HG03175 (cell line): ENCODE results near the gene IL2RA.
A peak's percentile ranks its signal among the peaks of the same experiment; 100 is the strongest.
"Not testable (repeated sequence)": the region's sequence is repeated elsewhere in the genome, so short reads cannot be mapped to it uniquely, and the experiment has no call there.

ENCODE experiments used
- ATAC-seq: cut with Tn5 transposase; IDR thresholded peaks from one replicate; pipeline ENCODE4 v1.9.1; 2021; ENCODE audit warnings: mild to moderate bottlenecking, moderate library complexity; ENCODE audit not compliant: unreplicated experiment

The IL2RA gene

GRCh38 chr10:6083523-6084475, 21.6 kb upstream of the IL2RA start:
- ATAC-seq: no peak

- no peak for ATAC-seq
Observed at GRCh38 chr10:6082496-6083395, 20.6 kb upstream of the IL2RA start.

GRCh38 chr10:6080417-6080973, 18.3 kb upstream of the IL2RA start:
- no peak for ATAC-seq

- no peak for ATAC-seq
Observed at GRCh38 chr10:6079044-6079443, 16.9 kb upstream of the IL2RA start.

GRCh38 chr10:6077071-6077675, 15.0 kb upstream of the IL2RA start:
- no peak for ATAC-seq

GRCh38 chr10:6074489-6075301, 12.5 kb upstream of the IL2RA start:
- ATAC-seq: no peak

- ATAC-seq: no peak
Observed at GRCh38 chr10:6072215-6072934, 10.2 kb upstream of the IL2RA start.

- ATAC-seq: no peak
Observed at GRCh38 chr10:6071181-6072175, 9.3 kb upstream of the IL2RA start.

- no peak for ATAC-seq
Observed at GRCh38 chr10:6070660-6071059, 8.5 kb upstream of the IL2RA start.

GRCh38 chr10:6069081-6069931, 7.1 kb upstream of the IL2RA start:
- no peak for ATAC-seq

- peak; percentile 59 for ATAC-seq
Observed at GRCh38 chr10:6068422-6068821, 6.3 kb upstream of the IL2RA start.

- no peak for ATAC-seq
Observed at GRCh38 chr10:6068006-6068405, 5.8 kb upstream of the IL2RA start.

GRCh38 chr10:6067457-6067856, 5.3 kb upstream of the IL2RA start:
- no peak for ATAC-seq

GRCh38 chr10:6065835-6066234, 3.7 kb upstream of the IL2RA start:
- ATAC-seq: no peak

GRCh38 chr10:6065406-6065805, 3.2 kb upstream of the IL2RA start:
- ATAC-seq: no peak

- not testable (repeated sequence) for ATAC-seq
Observed at GRCh38 chr10:6064726-6065125, 2.6 kb upstream of the IL2RA start.

GRCh38 chr10:6064119-6064518, 2.0 kb upstream of the IL2RA start:
- ATAC-seq: no peak
